HEK293 (cell line): ENCODE results near the gene COG6.

Experiments used
- AEBP2 ChIP-seq: fragments of 450-650 bp; formaldehyde crosslinking; IDR thresholded peaks from 2 replicates; pipeline ENCODE4 v1.5.1; 2016; ENCODE audit warnings: missing biosample characterization, missing genetic modification characterization, borderline replicate concordance
- CTCF ChIP-seq: fragments of 450-650 bp; formaldehyde crosslinking; IDR thresholded peaks from 2 replicates; pipeline ENCODE4 v1.5.1; 2016; ENCODE audit warnings: missing biosample characterization, missing genetic modification characterization
- INSM2 ChIP-seq: fragments of 450-650 bp; formaldehyde crosslinking; IDR thresholded peaks from 2 replicates; pipeline ENCODE4 v1.5.1; 2016; ENCODE audit warnings: missing biosample characterization, missing genetic modification characterization
- PRDM10 ChIP-seq: fragments of 450-650 bp; formaldehyde crosslinking; IDR thresholded peaks from 2 replicates; pipeline ENCODE4 v1.5.1; 2016; ENCODE audit warnings: missing biosample characterization, missing genetic modification characterization
- SALL2 ChIP-seq: fragments of 450-650 bp; formaldehyde crosslinking; IDR thresholded peaks from 2 replicates; pipeline ENCODE4 v1.5.0; 2017; ENCODE audit warnings: missing biosample characterization, mild to moderate bottlenecking, missing genetic modification characterization, borderline replicate concordance
- TRIM28 ChIP-seq: IDR thresholded peaks from 2 replicates; pipeline ENCODE4 v1.6.1; 2011; ENCODE audit warnings: low read length, control low read depth, borderline replicate concordance
- TSHZ1 ChIP-seq: fragments of 450-650 bp; formaldehyde crosslinking; IDR thresholded peaks from 2 replicates; pipeline ENCODE4 v1.5.1; 2016; ENCODE audit warnings: missing biosample characterization, missing genetic modification characterization, borderline replicate concordance
- YY1 ChIP-seq: fragments of 450-650 bp; formaldehyde crosslinking; IDR thresholded peaks from 2 replicates; pipeline ENCODE4 v1.5.1; 2018; ENCODE audit warnings: missing biosample characterization, missing genetic modification characterization
- ZNF223 ChIP-seq: fragments of 450-650 bp; formaldehyde crosslinking; IDR thresholded peaks from 2 replicates; pipeline ENCODE4 v1.5.1; 2016; ENCODE audit warnings: missing biosample characterization, missing genetic modification characterization
- ZNF391 ChIP-seq: fragments of 450-650 bp; formaldehyde crosslinking; IDR thresholded peaks from 2 replicates; pipeline ENCODE4 v1.5.1; 2016; ENCODE audit warnings: low read depth, missing biosample characterization, missing genetic modification characterization, borderline replicate concordance
- ZNF404 ChIP-seq: fragments of 450-650 bp; formaldehyde crosslinking; IDR thresholded peaks from 2 replicates; pipeline ENCODE4 v1.5.1; 2017; ENCODE audit warnings: missing biosample characterization, missing genetic modification characterization
- ZNF560 ChIP-seq: fragments of 450-650 bp; formaldehyde crosslinking; IDR thresholded peaks from 2 replicates; pipeline ENCODE4 v1.5.1; 2017; ENCODE audit warnings: missing biosample characterization, missing genetic modification characterization, borderline replicate concordance
- ZSCAN4 ChIP-seq: fragments of 450-650 bp; formaldehyde crosslinking; IDR thresholded peaks from 2 replicates; pipeline ENCODE4 v1.5.1; 2017; ENCODE audit warnings: missing biosample characterization, missing genetic modification characterization

- no peak for TF ChIP-seq PRDM10
- no peak for TF ChIP-seq CTCF (tag by site-specific recombination)
- TF ChIP-seq ZSCAN4 (tag by site-specific recombination) = no peak
- no peak for TF ChIP-seq ZNF560 (tag by site-specific recombination)
- no peak for TF ChIP-seq TRIM28
- TF ChIP-seq INSM2 (tag by site-specific recombination) = no peak
- no peak for TF ChIP-seq ZNF404
- TF ChIP-seq YY1 (tag by site-specific recombination) = no peak
- TF ChIP-seq TSHZ1 (tag by site-specific recombination) = no peak
- no peak for TF ChIP-seq AEBP2 (tag by site-specific recombination)
- no peak for TF ChIP-seq ZNF391 (tag by site-specific recombination)
- no peak for TF ChIP-seq SALL2 (tag by site-specific recombination)
- TF ChIP-seq ZNF223 (tag by site-specific recombination) = no peak
Measured at GRCh38 chr13:39784347-39784746, 128.9 kb downstream of the COG6 start.
